ENCODE results near the gene ZNF646. TPM values are rescaled to one million over a fixed set of nuclear protein-coding genes. Genes with fewer than 3 reads are reported as not detected.

The ZNF646 gene, protein sequence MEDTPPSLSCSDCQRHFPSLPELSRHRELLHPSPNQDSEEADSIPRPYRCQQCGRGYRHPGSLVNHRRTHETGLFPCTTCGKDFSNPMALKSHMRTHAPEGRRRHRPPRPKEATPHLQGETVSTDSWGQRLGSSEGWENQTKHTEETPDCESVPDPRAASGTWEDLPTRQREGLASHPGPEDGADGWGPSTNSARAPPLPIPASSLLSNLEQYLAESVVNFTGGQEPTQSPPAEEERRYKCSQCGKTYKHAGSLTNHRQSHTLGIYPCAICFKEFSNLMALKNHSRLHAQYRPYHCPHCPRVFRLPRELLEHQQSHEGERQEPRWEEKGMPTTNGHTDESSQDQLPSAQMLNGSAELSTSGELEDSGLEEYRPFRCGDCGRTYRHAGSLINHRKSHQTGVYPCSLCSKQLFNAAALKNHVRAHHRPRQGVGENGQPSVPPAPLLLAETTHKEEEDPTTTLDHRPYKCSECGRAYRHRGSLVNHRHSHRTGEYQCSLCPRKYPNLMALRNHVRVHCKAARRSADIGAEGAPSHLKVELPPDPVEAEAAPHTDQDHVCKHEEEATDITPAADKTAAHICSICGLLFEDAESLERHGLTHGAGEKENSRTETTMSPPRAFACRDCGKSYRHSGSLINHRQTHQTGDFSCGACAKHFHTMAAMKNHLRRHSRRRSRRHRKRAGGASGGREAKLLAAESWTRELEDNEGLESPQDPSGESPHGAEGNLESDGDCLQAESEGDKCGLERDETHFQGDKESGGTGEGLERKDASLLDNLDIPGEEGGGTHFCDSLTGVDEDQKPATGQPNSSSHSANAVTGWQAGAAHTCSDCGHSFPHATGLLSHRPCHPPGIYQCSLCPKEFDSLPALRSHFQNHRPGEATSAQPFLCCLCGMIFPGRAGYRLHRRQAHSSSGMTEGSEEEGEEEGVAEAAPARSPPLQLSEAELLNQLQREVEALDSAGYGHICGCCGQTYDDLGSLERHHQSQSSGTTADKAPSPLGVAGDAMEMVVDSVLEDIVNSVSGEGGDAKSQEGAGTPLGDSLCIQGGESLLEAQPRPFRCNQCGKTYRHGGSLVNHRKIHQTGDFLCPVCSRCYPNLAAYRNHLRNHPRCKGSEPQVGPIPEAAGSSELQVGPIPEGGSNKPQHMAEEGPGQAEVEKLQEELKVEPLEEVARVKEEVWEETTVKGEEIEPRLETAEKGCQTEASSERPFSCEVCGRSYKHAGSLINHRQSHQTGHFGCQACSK (N-terminal part only)
- 10 to 100 TPM in 1 of 2 donors, 1 to 10 TPM in 1; 5.9 to 14.4 TPM for total RNA-seq
- 10 to 100 TPM; 11.2 to 11.9 TPM for polyA plus RNA-seq (ENCODE audit: insufficient read length in 2 of 2)
- long read RNA-seq, donor 1, full-length matches to known transcripts = 25 of 25 reads
- long read RNA-seq, donor 1, partial matches to known transcripts = 0 of 25 reads
- long read RNA-seq, donor 1, other reads (novel, unspliced or antisense) = 0 of 25 reads
- long read RNA-seq, donor 2, full-length matches to known transcripts = 8 of 8 reads
- long read RNA-seq, donor 2, partial matches to known transcripts = 0 of 8 reads
- long read RNA-seq, donor 2, other reads (novel, unspliced or antisense) = 0 of 8 reads
- long read RNA-seq, donor 3, full-length matches to known transcripts = 8 of 8 reads
- long read RNA-seq, donor 3, partial matches to known transcripts = 0 of 8 reads
- long read RNA-seq, donor 3, other reads (novel, unspliced or antisense) = 0 of 8 reads
- long read RNA-seq, donor 4, full-length matches to known transcripts = 16 of 33 reads
- long read RNA-seq, donor 4, partial matches to known transcripts = 17 of 33 reads
- long read RNA-seq, donor 4, other reads (novel, unspliced or antisense) = 0 of 33 reads

GRCh38 chr16:31073970-31074813 is at the start of gene ZNF646, which contains the start of gene ZNF668:
TSS of gene ZNF646 (plus strand) at chr16:31074422. CDS start at chr16:31076325, 1,903 bp downstream.
TSS of gene ZNF668 (minus strand) at chr16:31074240. CDS start at chr16:31064459, 9,781 bp downstream.
- Histone ChIP-seq H3K4me1 (ENCODE audit: control insufficient read depth, insufficient read depth, low read length) (peaks cover 27% of the 10 kb centered on the region), H3K27ac (ENCODE audit: low read depth, low read length) (peak within 1 kb of the TSS; percentile 97), H3K9me3 (ENCODE audit: control insufficient read depth, insufficient read depth, low read length) (no peaks in the 10 kb centered on the region), H3K4me3 (ENCODE audit: low read depth, low read length) (peak within 1 kb of the TSS; percentile 96), H3K27me3 (ENCODE audit: control insufficient read depth, insufficient read depth, low read length) (no peaks in the 10 kb centered on the region), H3K36me3 (ENCODE audit: control insufficient read depth, insufficient read depth, low read length) (peaks cover 36% of the 10 kb centered on the region)
- peak; percentile 93 to 100 (median 98) for DNase-seq (ENCODE audit: low read depth in 4 of 6, low spot score in 6 of 6)
- 0% methylated on average over 44 of the region's 48 CpGs for WGBS (ENCODE audit: insufficient coverage)

GRCh38 chr16:31025339-31025738 is 48.9 kb upstream of the ZNF646 start:
- no peak for DNase-seq (ENCODE audit: low read depth in 4 of 6, low spot score in 6 of 6)
- Histone ChIP-seq H3K9me3 (ENCODE audit: control insufficient read depth, insufficient read depth, low read length) (no peaks in the 10 kb centered on the region), H3K4me1 (ENCODE audit: control insufficient read depth, insufficient read depth, low read length) (no peaks in the 10 kb centered on the region), H3K27me3 (ENCODE audit: control insufficient read depth, insufficient read depth, low read length) (no peaks in the 10 kb centered on the region), H3K27ac (ENCODE audit: low read depth, low read length) (no peak overlapping the region), H3K4me3 (ENCODE audit: low read depth, low read length) (no peak overlapping the region), H3K36me3 (ENCODE audit: control insufficient read depth, insufficient read depth, low read length) (no peaks in the 10 kb centered on the region)
- WGBS (ENCODE audit: insufficient coverage) = 81% methylated on average over 5 of the region's 5 CpGs

DNA sequence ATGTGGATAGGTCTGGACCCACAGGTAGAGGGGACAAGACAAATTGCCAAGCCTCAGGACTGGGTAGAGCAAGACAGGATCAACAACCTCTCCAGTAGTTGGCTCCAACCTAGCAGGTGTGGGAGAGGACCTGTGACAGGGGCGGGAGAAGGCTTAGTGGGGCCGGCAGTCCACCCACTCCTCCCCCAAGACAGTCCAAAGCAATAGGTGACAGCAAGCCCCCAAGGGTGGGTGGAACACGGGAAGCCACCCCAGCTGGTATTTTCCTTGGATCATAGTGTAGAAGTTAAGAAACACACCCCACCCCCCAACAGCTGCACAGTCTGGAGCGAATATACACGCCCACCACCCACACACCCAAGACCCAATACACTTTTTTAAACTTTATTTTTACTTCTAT is 45.0 kb upstream of the ZNF646 start:
- Histone ChIP-seq H3K36me3 (ENCODE audit: control insufficient read depth, insufficient read depth, low read length) (peaks cover 4% of the 10 kb centered on the region), H3K27ac (ENCODE audit: low read depth, low read length) (no peak overlapping the region), H3K9me3 (ENCODE audit: control insufficient read depth, insufficient read depth, low read length) (no peaks in the 10 kb centered on the region), H3K4me3 (ENCODE audit: low read depth, low read length) (no peak overlapping the region), H3K27me3 (ENCODE audit: control insufficient read depth, insufficient read depth, low read length) (no peaks in the 10 kb centered on the region), H3K4me1 (ENCODE audit: control insufficient read depth, insufficient read depth, low read length) (peaks cover 9% of the 10 kb centered on the region)
- 100% methylated on average over 1 of the region's 5 CpGs for WGBS (ENCODE audit: insufficient coverage)
- no peak for DNase-seq (ENCODE audit: low read depth in 4 of 6, low spot score in 6 of 6)

GRCh38 chr16:31031276-31031675 is 42.9 kb upstream of the ZNF646 start:
- Histone ChIP-seq H3K4me1 (ENCODE audit: control insufficient read depth, insufficient read depth, low read length) (peaks cover 13% of the 10 kb centered on the region), H3K4me3 (ENCODE audit: low read depth, low read length) (no peak overlapping the region), H3K9me3 (ENCODE audit: control insufficient read depth, insufficient read depth, low read length) (no peaks in the 10 kb centered on the region), H3K27me3 (ENCODE audit: control insufficient read depth, insufficient read depth, low read length) (no peaks in the 10 kb centered on the region), H3K36me3 (ENCODE audit: control insufficient read depth, insufficient read depth, low read length) (peaks cover 14% of the 10 kb centered on the region), H3K27ac (ENCODE audit: low read depth, low read length) (no peak overlapping the region)
- DNase-seq (ENCODE audit: low read depth in 4 of 6, low spot score in 6 of 6) = no peak
- WGBS (ENCODE audit: insufficient coverage) = 59% methylated on average over 2 of the region's 4 CpGs

- Histone ChIP-seq H3K27ac (ENCODE audit: low read depth, low read length) (peak within 1 kb of the TSS; percentile 96), H3K4me1 (ENCODE audit: control insufficient read depth, insufficient read depth, low read length) (peaks cover 13% of the 10 kb centered on the region), H3K27me3 (ENCODE audit: control insufficient read depth, insufficient read depth, low read length) (no peaks in the 10 kb centered on the region), H3K4me3 (ENCODE audit: low read depth, low read length) (peak within 1 kb of the TSS; percentile 95), H3K36me3 (ENCODE audit: control insufficient read depth, insufficient read depth, low read length) (peaks cover 24% of the 10 kb centered on the region), H3K9me3 (ENCODE audit: control insufficient read depth, insufficient read depth, low read length) (no peaks in the 10 kb centered on the region)
- peak; percentile 94 to 100 (median 96) for DNase-seq (ENCODE audit: low read depth in 4 of 6, low spot score in 6 of 6)
- WGBS (ENCODE audit: insufficient coverage) = under 1% methylated on average over 71 of the region's 75 CpGs
Observed at GRCh38 chr16:31032736-31033708, 41.2 kb upstream of the ZNF646 start, which contains the start of gene STX4. TSS of gene STX4 (plus strand) at chr16:31033558. CDS start at chr16:31033806, 248 bp downstream.

- DNase-seq (ENCODE audit: low read depth in 4 of 6, low spot score in 6 of 6) = peak in 5 of 6 donors; percentile 62 to 96 (median 80)
- Histone ChIP-seq H3K36me3 (ENCODE audit: control insufficient read depth, insufficient read depth, low read length) (peaks cover 33% of the 10 kb centered on the region), H3K27ac (ENCODE audit: low read depth, low read length) (peak overlapping the region; percentile 96), H3K4me1 (ENCODE audit: control insufficient read depth, insufficient read depth, low read length) (peaks cover 21% of the 10 kb centered on the region), H3K27me3 (ENCODE audit: control insufficient read depth, insufficient read depth, low read length) (no peaks in the 10 kb centered on the region), H3K4me3 (ENCODE audit: low read depth, low read length) (peak overlapping the region; percentile 95), H3K9me3 (ENCODE audit: control insufficient read depth, insufficient read depth, low read length) (no peaks in the 10 kb centered on the region)
- whole genome bisulfite sequencing (ENCODE audit: insufficient coverage) = 0% methylated on average over 46 of the region's 47 CpGs
Observed at GRCh38 chr16:31033709-31034492, 40.3 kb upstream of the ZNF646 start.

GRCh38 chr16:31036691-31037090 is 37.5 kb upstream of the ZNF646 start:
- WGBS (ENCODE audit: insufficient coverage) = 42% methylated on average over 2 of the region's 2 CpGs
- Histone ChIP-seq H3K9me3 (ENCODE audit: control insufficient read depth, insufficient read depth, low read length) (no peaks in the 10 kb centered on the region), H3K36me3 (ENCODE audit: control insufficient read depth, insufficient read depth, low read length) (peaks cover 58% of the 10 kb centered on the region), H3K27me3 (ENCODE audit: control insufficient read depth, insufficient read depth, low read length) (no peaks in the 10 kb centered on the region), H3K4me1 (ENCODE audit: control insufficient read depth, insufficient read depth, low read length) (peaks cover 21% of the 10 kb centered on the region), H3K4me3 (ENCODE audit: low read depth, low read length) (no peak overlapping the region), H3K27ac (ENCODE audit: low read depth, low read length) (no peak overlapping the region)
- no peak for DNase-seq (ENCODE audit: low read depth in 4 of 6, low spot score in 6 of 6)

Measured in spinal cord (tissue), 10 donors.